ENCODE measurements around the gene NIM1K.
"Not testable (repeated sequence)": the region's sequence is repeated elsewhere in the genome, so short reads cannot be mapped to it uniquely, and the experiment has no call there.

NIM1K gene

DNA sequence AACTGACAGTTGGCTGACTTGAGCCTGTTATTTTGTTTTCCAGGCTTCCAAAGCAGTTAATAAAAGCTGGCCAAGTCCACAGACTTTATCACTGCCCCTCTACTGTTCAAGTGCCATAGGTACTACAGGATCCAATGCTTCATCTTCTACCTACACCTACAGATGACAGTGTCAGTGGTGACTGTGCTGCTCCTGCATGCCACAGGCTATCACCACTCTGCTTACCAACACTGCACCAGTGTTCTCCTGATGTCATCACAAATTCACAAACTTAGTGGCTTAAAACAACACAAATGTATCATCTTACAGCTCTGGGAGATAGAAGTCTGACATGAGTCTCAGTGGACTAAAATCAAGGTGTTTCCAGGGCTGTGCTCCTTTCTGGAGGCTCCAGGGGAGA is 94.6 kb downstream of the NIM1K start:
- DNase-seq = no peak

DNA sequence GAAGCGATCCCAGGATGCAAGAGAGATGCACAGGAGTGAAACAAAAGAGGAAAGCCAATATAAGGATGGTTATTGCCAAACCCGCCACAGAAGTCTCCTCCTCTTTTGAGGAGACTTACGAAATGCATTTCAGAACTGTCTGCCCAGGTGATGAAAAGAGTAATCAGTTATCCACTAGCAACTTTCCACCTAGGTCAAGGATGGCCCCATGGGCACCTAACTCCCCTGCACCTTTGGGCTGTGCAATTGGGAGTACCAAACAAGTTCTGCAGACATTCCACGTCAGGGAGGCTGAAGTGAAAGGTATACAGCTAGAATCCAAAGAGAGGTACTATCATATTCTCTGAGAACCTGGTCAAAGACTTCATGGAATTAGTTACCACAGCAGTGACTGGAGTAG is 95.5 kb downstream of the NIM1K start:
- no peak for DNase-seq

DNA sequence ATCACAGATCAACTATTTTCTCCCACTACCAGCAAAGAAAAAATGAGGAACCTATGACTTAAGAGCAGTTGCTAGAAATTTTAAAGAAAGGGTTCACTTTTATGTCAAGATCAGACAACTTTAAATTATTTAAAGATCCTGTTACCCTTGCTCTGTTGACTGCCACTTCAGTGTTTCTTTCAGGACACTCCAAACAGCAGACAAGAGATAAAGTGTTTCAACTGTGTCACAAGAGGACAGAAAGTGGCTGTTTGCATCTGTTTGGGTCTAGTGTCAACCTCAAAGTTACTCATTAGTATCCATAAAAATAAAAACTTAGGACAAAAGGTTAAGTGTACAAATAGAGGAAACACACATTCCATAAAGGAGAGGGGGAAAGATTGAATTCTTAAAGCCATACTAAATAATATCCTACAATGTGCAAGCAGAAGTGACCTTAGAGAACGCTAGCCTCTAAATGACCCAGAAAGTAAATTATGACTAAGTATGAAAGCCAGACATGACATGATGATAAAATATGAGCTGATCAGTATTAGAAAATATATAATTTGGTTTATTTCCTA is 96.3 kb downstream of the NIM1K start:
- no peak for DNase-seq

DNA sequence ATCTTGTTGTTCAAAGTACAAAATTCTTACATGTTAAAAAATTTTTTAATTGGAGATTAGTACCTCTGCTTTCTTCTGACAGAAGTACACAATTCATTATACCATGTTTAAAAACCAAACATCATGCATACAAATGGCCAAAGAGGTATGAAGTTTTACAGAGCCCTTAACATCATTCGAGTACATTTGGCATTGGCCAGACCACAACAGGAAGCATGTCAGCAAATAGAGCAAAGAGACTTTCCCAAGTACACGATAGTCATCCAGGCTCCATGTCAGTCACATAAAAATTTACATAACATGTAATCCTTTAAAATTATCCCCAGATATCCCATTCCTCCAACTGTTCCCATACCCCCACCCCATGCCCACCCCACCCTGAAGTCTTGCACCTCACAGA is 98.7 kb downstream of the NIM1K start:
- no peak for DNase-seq

DNA sequence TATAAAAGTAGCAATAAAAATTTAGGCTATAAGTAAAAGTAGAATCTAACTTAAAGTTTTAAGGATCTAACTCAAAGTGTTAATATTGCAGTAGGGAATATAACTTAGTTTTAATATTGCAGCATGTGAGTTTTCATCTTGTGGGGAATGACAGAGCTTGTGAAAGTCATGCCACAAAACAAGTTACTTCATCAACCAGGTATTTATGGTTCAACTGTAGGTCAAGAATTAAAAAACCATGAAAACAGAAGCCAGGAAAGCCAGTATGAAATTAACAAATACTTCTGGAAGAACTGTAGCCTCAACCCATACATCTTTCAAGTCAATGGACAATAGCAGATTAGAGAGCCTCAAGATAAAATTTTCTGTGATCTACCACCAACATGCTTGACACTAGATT is 102.2 kb downstream of the NIM1K start:
- no peak for DNase-seq

DNA sequence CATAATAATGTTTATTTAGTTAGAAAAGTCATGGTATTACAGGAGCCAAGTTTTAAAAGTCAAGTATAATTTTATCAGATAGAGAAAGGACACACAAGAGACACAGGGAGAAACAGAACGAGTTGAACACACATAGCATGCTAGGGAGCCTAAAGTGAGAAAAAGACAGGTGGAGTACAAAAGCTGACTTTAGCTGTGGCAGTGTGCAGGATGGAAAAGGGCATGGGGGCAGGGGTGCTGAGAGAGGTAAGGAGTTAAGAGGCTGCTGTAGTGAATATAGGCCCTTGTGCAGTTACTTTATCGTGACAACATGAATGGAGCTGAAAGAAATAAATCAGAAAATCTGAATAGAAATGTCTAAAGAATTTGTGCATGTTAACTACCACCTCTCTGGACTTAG is 103.2 kb downstream of the NIM1K start:
- DNase-seq = no peak

DNA sequence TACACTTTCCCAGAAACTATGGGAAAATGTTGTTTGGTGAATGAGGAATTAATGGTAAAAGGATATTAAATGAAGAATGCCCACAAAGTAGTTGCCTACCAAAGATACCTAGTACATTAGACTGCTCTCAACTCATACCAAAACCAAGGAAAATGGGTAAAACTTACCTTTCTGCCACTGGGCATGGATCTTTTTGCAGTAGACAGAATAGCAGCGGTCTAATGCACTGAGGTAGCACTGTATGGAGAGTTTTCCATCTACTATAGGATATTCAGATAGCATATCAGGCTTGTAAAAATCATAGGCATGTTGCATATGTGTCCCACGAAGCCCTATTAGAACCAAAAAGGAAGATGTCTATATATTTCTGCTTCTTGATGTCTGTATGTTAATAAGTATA is 104.8 kb downstream of the NIM1K start:
- no peak for DNase-seq

DNA sequence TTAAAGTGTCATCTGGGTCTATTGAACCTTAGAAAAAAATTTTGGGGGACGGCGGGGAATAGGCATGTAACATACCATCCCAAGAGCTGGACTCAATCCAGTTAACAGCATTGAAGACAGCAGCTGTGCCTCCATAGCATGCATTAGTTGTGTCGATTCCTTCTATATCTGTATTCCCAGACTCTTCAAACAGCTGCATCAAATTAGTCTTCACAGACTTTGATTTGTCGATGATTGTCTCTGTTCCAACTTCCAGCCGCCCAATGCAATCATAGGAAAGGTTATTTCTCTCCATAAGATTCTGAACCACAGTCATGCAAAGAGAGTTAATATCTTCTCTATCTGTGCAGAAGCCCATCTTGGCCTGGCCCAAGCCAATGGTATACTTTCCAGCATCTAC is 106.4 kb downstream of the NIM1K start:
- DNase-seq = no peak

DNA sequence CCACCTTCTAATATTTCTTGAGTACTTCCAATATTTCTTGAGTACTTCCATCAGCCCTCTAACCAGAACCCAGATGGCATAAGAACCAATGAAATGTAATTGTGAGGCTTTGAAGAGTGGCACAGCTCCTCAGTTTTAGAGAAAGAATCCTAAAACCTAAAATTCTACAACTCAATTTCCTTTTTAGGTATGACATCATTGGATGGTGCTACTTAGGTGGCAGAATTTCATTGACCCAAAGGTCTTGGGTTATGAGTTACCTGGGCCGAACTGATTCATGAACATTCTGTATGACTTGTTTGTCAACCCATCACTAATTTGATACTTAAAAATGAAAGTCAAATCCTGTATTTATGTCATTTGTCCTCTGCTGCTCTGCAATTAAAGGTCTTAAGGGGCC is 108.1 kb downstream of the NIM1K start:
- DNase-seq = no peak

DNA sequence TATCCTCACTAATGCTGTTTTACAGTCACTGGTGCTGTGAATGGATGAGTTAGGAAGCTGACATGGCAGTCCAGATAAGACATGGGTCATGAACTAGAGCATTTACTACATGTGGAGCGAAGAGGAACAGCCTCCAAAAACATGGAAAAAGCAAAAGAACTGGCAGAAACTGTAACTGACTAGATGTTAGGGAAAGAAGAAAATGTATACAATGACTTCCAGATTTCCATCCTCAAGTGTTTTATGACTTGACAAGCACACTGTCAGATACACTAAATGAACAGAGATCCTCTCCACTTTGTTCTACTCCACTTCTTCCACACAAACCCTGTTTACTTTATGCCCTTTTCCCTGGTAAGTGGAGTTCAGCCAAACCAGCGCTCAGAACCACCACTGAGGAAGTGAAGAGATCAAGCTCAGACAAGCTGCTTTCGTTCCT is 109.6 kb downstream of the NIM1K start:
- DNase-seq = no peak

DNA sequence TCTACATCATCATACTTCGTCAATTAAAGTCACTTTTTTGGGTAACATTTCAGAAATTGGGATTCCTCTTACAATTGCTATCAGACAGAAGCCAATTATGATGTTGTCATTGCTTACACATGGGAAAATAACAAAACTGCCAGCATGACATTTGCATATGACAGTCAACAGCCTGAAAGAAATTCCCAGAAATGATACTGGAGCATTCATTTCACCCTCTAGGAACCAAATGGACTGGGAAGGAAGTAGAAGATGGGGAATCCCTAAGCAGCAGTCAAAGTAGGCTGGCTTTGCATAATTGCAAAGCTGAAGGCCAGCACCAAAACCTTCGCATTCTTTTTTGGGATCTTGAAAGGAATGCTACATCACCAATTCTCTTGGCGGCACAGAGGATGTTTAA is 110.5 kb downstream of the NIM1K start:
- no peak for DNase-seq

DNA sequence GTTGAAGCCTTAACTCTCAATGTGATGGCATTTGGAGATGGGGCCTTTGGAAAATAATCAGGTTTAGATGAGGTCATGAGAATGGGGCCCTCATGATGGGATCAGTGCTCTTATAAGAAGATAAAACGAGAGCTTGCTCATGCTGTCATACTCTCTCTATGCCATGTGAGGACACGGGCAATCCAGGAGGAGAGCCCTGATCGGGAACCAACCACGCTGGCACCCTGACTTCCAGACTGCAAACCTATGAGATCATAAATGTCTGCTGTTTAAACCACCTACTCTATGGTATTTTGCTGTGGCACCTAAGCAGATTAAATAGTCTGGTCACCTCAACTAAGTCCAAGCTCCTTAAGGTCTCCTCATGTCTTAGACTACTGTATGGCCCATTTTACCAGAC is 111.2 kb downstream of the NIM1K start:
- DNase-seq = no peak

DNA sequence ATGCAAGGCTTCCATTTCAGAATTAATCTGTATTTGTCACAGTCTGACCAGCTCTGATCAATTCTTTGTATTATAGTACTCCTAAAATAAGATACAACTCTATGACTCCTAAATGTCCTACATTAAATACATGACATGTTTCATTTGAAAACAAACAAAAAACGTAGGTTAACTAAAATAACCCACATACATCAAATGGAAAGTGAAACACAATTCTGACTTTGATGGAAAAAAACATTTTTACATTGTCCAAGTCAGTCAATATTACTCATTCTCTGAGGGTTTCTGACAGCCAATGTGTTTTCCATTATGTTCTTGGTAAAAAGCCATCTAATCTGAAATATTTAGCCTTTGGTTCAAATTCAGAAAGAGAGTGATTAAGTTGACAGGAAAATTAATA is 112.5 kb downstream of the NIM1K start:
- DNase-seq = peak; percentile 35

DNA sequence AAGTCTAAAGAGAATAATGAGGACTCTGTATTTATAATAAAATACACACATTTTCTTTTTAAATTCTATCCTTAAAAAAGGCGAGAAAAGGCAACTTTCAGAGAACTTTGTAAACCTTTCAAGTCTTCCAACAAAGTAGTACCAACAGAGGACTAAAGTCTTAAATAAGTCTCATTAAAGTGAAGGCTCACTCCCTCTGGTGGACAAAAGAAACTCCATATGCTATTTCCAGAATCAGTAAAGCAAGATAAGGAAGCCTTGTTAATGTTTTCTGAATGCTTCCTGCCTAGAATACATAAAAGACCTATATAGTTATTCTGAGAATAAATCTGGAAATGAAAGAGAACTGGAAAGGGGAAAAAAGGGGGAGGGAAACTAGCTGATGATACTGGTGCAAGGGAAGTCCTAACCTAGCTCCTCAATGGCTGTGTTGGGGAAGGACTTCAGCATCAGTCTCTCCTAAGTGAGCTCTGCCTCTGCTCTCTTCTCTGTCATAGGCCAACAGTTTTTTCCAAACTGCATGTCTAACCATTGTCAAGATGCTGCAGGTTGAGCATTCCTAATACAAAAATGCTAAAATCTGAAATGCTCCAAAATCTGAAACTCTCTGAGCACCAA is 114.0 kb downstream of the NIM1K start:
- DNase-seq = peak; percentile 70

DNA sequence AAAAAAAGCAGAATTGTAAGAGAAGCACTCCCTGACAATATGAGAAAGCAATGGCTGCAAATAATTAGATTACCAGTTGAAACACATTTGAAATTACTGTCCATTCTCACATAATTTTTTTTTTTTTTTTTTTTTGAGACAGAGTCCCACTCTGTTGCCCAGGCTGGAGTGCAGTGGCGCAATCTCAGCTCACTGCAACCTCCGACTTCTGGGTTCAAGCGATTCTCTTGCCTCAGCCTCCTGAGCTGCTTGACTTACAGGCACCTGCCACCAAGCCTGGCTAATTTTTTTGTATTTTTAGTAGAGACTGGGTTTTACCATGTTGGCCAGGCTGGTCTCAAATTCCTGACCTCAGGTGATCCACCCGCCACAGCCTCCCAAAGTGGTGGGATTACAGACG is 114.9 kb downstream of the NIM1K start:
- not testable (repeated sequence) for DNase-seq

DNA sequence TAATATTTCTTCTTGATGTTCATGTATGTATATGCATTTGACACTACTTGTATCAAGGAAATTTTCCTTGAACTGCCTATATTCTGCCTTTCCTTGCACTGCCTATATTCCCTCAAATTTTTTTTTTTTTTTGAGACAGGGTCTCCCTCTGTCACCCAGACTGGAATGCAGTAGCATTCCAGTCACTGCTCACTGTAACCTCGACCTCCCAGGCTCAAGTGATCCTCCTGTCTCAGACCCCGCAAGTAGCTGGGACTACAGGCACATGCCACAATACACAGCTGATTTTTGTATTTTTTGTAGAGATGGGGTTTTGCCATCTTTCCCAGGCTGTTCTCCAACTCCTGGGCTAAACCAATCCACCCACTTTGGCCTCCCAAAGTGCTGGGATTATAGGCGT is 117.1 kb downstream of the NIM1K start:
- no peak for DNase-seq

DNA sequence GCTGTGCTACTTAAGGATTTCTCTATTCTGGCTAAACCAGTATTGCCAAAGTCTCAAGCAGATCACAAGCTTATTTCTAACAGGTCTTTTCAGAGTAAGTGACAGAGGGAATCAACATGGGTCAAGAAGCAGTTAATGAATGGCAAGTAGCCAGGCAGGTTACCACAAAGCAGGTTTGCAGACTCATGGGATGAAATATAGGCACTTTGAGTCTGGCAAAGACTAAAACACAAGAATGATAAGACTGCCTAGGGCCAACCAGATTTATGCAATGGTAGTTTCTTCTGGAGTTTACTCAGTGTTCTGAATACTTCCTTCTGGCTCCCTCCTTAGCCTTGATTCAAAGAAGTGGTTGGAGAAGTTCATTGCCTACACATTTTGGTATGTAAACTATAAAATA is 117.6 kb downstream of the NIM1K start:
- DNase-seq = no peak

DNA sequence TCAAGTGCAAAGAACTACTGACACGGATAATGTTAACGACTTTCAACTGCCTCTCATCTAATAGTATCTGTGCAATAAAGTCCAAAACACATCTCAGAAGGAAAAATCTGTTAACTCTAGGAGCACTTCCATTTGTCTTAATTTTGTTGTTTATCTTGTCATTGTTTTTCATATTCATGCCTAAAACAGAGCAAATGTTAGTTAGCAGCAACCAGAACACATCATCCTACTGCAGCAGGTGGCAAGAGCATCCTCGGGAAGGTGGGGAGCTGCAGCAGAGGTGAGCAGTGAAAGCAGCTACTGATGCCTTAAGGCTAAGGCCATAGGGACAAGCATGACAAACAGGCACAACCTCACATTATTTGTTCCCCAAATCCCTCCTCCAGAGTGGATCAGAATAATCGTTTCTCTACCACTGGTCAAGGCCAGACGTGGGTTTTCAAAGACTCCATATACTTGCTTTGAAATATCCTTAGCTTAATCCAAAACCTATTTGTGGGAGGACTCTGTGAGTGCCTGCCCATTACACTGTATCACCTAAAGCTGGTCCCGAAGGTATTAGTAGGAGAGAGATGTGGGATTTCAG is 120.1 kb downstream of the NIM1K start:
- DNase-seq = no peak

DNA sequence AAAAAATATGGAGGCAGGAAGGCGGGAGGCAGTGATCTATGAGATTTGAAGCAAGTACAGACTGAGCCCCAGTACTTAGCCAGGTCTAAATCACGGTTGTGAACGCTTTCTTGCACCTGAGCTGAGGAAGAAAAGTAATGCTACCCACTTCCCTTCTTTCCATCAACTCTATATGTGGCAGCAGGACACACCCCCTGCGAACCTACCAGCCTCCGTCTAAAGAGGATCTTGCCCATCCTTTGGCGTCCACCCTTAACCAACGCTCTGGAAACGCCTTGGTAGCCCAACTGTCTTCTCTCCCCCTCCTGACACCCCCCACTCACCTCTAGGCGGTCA is 120.6 kb downstream of the NIM1K start:
- no peak for DNase-seq

DNA sequence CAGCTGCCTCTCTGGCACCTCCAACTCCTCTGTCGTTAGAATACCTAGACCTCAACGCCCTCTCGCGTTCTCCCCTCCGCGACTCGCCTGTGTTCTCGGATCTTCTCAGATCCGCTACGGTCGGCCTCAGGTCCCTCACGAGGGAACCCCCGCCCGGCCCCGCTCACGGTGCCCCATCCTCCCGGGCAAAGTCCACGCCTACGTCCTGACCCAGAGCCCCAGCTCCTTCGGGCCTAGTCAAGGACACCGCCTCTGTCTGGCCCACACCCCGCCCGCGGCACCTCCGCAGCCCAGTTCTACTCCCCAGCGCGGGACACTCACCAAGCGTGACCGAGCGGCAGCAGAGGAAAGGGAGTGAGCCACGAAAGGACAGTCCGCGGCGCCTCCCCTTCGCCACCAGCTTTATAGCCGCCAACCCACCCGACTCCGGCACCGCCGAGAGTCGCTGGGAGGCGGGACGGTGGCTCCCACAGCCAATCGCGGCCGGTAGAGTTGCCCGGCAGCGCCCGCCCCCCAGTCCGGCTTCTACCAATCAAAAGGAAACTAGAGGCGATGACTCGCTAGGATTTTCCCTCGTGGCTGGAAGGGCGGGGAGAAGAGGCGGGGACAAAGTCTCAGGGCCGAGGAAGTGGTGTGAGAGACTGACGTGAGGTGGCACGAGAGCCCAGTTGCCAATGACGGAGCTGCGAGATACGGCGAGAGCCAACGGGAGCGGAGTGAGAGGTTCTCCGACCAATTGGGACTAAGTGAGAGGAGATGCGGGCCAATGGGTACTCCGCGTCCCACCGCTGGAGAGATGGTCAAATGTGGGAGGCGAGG is 121.2 kb downstream of the NIM1K start, which contains the start of gene HMGCS1:
Gene HMGCS1 (minus strand): TSS at position 378 of the 819 bp plus-strand sequence. CDS start 14,447 bp downstream, outside the sequence.
- peak; percentile 100 for DNase-seq

DNA sequence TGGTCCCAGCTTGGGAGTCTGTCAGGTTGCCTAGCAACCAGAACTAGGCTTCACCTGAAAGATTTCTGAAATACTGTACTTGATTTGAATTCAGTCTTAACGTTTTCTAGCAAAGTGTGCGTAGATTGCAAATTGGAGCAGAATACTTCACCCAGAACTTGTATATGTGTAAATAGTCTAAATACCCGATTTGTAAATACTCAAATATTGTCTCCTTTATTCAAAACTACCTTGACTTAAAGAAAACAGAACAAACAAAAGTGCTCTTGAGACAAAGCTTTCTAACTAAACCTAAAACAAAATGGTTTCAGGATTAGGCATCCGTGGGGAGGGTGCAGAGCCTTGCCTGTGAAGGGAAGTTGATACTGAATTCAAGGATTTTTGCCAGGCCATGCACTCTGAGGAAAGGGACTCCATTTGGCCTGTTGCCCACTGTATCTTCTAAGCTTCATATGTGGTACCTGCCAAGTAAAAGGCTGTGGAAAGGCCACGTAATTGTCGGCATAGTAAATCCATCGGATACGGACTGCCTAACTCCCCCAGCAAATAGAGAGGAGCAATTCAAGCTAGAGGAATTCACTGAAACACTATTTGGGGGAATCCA is 121.9 kb downstream of the NIM1K start:
- no peak for DNase-seq

DNA sequence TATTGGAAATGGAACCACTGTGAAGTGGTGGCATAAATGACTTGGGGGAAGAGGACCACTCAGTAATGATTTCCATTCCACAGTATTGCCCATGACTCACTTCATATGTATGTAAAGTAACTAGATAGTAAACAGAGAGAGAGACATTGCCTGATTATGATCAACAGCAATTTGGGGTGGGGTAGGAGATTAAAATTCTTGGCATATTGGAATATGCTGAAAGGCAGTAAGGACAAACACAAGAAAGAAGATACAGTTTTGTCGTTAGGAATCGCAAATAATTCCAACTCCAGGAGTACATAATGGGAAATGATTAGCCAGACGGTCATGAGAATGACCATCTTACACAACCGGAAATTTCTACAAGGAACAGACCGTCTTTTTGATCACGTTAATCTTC is 122.7 kb downstream of the NIM1K start:
- DNase-seq = no peak

DNA sequence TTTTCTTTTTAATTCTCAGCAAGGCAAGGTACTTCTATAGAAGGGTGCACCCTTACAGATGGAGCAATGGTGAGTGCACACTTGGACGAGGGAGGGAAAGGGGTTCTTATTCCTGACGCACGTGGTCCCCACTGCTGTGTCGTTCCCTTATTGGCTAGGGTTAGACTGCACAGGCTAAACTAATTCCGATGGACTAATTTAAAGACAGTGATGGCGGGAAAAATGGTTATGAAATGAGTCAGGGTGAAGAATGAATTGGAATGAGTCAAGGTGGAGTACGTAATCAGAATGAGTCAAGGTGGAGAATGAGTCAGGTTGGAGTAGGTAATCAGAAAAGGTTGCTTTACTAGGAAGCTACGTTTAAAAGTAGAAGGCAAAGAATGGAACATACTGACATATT is 123.2 kb downstream of the NIM1K start:
- DNase-seq = no peak

DNA sequence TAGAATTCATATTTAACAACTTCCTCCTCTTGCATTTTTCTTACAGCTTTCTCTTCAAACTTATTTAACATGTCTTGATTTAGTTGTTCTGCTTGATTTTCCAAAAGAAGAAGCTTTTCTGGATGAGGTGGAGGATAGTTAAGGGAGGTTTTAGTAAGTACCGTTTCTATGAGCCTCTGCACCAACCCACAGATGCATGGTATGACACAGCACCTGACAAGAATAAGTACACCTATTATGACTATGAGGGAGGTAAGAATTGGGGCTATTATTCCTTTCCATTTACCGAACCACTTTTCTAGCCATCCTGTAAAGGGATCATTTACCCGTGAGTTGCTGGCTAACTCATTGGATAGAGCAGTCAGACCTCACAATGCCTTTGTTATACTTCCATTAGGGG is 123.7 kb downstream of the NIM1K start:
- DNase-seq = no peak
